DMS 273 (cell line): Measurements from ENCODE around the gene KCNG2.

ENCODE experiments used
- DNase-seq: peaks from one replicate; lab custom pipeline; 2025; ENCODE audit not compliant: unreplicated experiment; lab: John Stamatoyannopoulos, UW

KCNG2 gene

GRCh38 chr18:79766308-79766707 lies 31.4 kb upstream of the KCNG2 start:
- DNase-seq = no peak

GRCh38 chr18:79768745-79769144 lies 29.0 kb upstream of the KCNG2 start:
- no peak for DNase-seq

GRCh38 chr18:79769698-79770500 lies 27.8 kb upstream of the KCNG2 start:
- no peak for DNase-seq

- no peak for DNase-seq
These were observed 27.3 kb upstream of the KCNG2 start for GRCh38 chr18:79770501-79770815.

GRCh38 chr18:79770826-79771225 lies 26.9 kb upstream of the KCNG2 start:
- DNase-seq = peak; percentile 21

- DNase-seq = no peak
These were observed 26.2 kb upstream of the KCNG2 start for GRCh38 chr18:79771446-79772107.

- DNase-seq = no peak
These were observed 25.5 kb upstream of the KCNG2 start for GRCh38 chr18:79772108-79772864.

- no peak for DNase-seq
These were observed 24.7 kb upstream of the KCNG2 start for GRCh38 chr18:79772865-79773696.

- DNase-seq = no peak
These were observed 23.6 kb upstream of the KCNG2 start for GRCh38 chr18:79774111-79774510.

- no peak for DNase-seq
These were observed 22.1 kb upstream of the KCNG2 start for GRCh38 chr18:79775441-79776221.

- no peak for DNase-seq
These were observed 21.1 kb upstream of the KCNG2 start for GRCh38 chr18:79776674-79777073.

GRCh38 chr18:79778291-79778791 lies 19.4 kb upstream of the KCNG2 start:
- DNase-seq = no peak

- DNase-seq = no peak
These were observed 18.6 kb upstream of the KCNG2 start for GRCh38 chr18:79779021-79779699.

GRCh38 chr18:79779700-79780190 lies 18.0 kb upstream of the KCNG2 start:
- DNase-seq = no peak

GRCh38 chr18:79780547-79780946 lies 17.2 kb upstream of the KCNG2 start:
- DNase-seq = no peak

- no peak for DNase-seq
These were observed 16.3 kb upstream of the KCNG2 start for GRCh38 chr18:79781331-79781941.

- peak; percentile 46 for DNase-seq
These were observed 15.0 kb upstream of the KCNG2 start for GRCh38 chr18:79782566-79783308.
